HG02571 (cell line): Measurements from ENCODE around the gene TTLL11.

Experiments used
- ATAC-seq: cut with Tn5 transposase; IDR thresholded peaks from one replicate; pipeline ENCODE4 v1.9.1; 2021; ENCODE audit warnings: mild to moderate bottlenecking, moderate library complexity; ENCODE audit not compliant: unreplicated experiment

TTLL11 gene

DNA sequence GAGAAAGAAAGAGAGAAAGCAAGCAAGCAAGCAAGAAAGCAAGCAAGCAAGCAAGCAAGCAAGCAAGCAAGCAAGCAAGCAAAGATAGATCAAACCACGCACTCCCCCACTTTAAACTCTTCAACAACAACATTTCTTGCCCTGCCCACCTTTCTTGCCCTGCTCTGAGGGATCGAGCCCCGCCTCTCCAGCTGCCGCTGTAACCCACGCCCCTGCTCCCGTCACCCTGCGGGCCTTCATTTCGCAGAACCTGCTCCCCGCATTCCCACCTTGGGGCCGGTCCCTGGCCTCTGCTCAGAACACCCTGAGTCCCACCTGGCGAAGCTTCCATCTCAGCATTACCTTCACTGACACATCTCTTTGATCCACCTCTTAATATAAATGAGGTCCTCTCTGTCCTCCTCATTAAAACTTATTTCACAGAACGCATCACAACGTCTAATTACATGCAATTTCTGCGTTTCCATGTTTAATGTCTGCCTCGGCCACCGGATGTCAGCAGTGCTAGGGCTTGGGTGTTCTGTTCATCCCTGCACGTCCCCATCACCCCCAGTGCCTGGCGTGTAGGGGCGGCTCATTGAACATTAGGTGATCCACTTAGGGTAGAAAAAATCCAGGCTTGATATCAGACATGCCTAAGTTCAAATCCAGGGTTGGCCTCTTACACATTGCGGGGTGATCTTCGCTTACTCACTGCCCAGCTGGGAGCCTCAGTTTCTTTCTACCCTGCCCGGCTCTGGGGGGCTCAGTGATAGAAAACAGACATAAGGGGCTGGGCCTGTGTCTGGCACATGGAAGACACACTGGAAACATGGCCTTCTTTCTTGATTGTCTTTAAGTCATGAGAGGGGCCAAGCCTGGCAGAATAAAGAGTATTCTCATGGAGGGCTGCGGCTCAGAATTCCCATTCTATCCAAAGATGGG lies 254.1 kb downstream of the TTLL11 start:
- no peak for ATAC-seq

GRCh38 chr9:121837113-121837961 lies 255.8 kb downstream of the TTLL11 start:
- no peak for ATAC-seq

DNA sequence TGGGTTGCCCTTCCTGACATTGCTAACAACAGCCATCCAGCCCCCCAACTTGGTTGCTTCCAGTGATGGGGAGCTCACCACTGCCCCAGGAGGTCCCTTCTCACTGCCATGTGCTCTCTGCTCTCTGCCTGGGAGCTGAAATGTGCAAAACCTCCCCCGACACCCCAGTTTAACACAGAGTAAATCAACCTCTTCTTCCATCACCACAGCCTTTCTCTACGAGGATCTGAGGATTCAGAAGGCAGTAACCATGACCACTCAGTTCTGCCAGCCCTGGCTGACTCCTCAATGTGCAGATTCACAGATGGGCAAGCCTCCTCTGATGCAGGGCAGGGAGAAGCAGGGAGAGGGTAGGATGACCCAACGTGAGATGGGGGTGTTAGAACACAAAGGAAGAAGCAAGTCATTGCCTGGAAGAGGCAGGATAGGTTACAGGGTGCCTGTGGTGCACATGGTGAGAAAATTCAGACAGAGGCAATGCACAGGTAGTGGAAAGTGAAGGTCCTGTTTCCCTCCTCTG lies 256.7 kb downstream of the TTLL11 start:
- no peak for ATAC-seq

DNA sequence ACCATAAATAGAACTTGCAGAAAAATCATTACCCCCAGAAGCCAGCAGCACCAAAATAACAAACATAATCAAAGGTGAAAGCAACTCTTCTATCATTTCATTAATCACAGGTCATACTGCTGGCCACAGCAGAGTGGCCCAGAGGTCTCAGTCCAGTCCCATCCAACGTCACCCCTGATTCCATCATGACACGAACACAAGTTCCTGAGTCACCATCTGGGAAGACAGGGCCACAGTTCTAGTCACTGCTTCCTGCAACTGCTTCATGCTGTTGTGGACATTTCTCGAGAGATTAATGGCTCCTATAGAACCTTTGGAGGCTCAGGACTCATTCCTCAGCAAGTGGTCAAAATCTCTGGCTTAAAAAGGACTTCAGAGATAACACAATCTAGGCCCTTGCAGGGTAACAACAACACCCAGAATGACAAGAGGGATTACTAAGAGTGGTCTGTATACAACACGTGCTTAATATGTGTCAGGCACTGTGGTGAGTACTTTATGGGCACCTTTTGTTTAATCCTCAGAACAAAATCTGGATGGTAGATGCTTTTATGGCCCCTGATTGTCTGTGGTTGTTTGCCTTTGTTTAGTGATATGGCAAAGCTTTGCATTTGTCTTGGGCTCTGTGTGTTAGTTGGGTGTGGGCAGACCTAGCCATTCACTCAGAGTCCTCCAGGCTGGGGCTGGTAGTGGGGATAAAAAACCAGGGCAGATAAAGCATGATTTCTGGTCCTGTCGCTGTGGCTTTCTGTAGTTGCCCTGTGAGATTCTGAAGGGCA lies 257.3 kb downstream of the TTLL11 start:
- ATAC-seq: no peak

GRCh38 chr9:121833061-121833460 lies 260.0 kb downstream of the TTLL11 start:
- no peak for ATAC-seq

DNA sequence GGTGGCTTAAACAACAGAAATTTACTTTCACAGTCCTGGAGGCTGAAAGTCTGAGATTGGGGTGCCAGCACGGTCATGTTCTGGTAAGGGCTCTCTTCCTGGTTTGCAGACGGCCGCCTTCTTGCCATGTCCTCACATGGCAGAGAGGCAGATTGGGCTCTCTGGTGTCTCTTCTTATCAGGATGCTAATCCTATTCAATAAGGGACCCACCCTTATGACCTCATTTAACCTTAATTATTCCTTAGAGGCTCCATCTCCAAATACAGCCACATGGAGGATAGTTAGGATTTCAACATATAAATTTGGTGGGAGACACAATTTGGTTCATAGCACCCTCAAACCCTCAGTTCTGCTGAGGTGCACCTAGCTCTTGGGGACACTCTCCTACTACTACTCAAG lies 261.2 kb downstream of the TTLL11 start:
- no peak for ATAC-seq

- no peak for ATAC-seq
Measured at GRCh38 chr9:121830441-121831140, 262.5 kb downstream of the TTLL11 start.

GRCh38 chr9:121827251-121827967 lies 265.7 kb downstream of the TTLL11 start:
- no peak for ATAC-seq

DNA sequence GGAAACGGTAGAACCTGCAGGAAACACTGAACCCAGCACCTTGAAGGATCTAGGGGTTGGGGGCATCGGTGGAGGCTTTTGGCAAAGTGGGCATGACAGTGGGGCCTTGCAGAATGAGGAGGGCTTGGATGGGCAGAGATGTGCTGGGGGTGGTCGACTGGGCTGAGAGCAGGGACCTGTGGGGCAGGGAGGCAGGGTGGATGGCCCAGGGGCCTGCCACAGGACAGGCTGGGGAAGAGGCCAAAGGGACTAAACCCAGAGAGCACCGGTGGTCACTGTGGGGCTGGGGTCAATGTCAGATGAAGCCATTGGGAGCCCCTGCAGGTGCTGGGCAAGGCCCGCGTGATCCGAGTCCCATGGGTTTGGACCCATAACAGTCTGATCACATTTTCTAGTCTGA lies 266.4 kb downstream of the TTLL11 start:
- no peak for ATAC-seq

- no peak for ATAC-seq
Measured at GRCh38 chr9:121825031-121825691, 267.9 kb downstream of the TTLL11 start.

DNA sequence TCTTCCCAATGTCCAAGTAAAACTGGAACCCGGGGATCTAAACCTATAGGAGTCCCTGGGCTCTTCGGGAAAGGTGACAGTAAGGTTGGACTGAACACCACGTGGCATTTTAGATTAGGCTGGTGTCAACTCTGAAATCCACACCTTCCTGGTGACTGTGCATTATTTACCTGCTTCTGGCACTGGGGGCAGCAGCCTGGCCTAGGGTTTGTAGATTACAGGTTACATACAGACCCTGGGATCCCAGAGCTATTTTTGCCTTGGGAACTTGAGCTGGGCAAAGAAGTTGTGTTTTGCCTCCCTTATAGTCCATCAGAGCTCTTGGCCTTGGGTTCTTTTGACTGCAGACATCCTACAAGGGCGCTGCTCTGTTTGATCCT lies 268.5 kb downstream of the TTLL11 start:
- ATAC-seq: no peak

- no peak for ATAC-seq
Measured at GRCh38 chr9:121823451-121824169, 269.5 kb downstream of the TTLL11 start.

GRCh38 chr9:121822093-121823085 lies 270.7 kb downstream of the TTLL11 start:
- no peak for ATAC-seq

DNA sequence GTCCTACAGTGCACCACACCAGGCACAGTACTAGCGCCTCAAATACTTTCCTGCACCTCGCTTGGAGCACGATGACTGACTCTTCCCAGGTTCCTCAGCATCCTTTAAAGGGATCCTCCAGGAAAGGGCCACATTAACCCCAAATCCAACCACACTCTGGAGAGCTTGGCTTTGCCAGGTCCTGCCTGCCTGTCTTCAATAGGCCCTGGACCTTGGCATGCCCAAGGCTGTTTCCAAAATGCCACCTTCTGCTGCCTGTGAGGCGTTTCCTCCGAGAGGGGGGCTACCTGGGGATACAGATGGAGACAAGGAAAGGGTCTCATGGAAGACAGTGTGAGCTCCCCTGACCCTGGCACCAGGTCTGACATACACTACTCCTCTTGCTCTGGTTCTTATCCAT lies 271.8 kb downstream of the TTLL11 start:
- no peak for ATAC-seq

GRCh38 chr9:121820286-121821005 lies 272.7 kb downstream of the TTLL11 start:
- ATAC-seq: no peak

- ATAC-seq: no peak
Measured at GRCh38 chr9:121819428-121820231, 273.5 kb downstream of the TTLL11 start.
